Neutrophil (primary cell): Measurements from ENCODE around the gene NFKB1.

ENCODE experiments used
- H3K27ac ChIP-seq: fragments of 200-600 bp; sonication (generic); 2 replicates; pipeline ENCODE4 v1.5.1; 2016; ENCODE audit warnings: mild to moderate bottlenecking, moderate library complexity
- H3K27me3 ChIP-seq: fragments of 200-600 bp; sonication (generic); 2 replicates; pipeline ENCODE4 v1.6.0; 2016; ENCODE audit warnings: mild to moderate bottlenecking
- H3K36me3 ChIP-seq: fragments of 200-600 bp; sonication (generic); 2 replicates; pipeline ENCODE4 v1.5.1; 2017
- H3K4me1 ChIP-seq, 2 experiments: fragments of 200-600 bp in 1 of 2; sonication (generic) in 1 of 2; 1 replicate in 1 of 2; 2 replicates in 1 of 2; pipeline versions ENCODE4 v1.5.1 to v1.6.1; 2013 to 2016; ENCODE audit warnings: low read depth in 1 of 2, low read length in 1 of 2, mild to moderate bottlenecking in 1 of 2, moderate library complexity in 1 of 2; ENCODE audit not compliant: control insufficient read depth in 1 of 2, insufficient read depth in 1 of 2
- H3K4me3 ChIP-seq, 2 experiments: fragments of 200-600 bp in 1 of 2; sonication (generic) in 1 of 2; 1 replicate in 1 of 2; 2 replicates in 1 of 2; pipeline ENCODE4 v1.5.1; 2013 to 2016; ENCODE audit warnings: low read depth in 1 of 2, low read length in 1 of 2, mild to moderate bottlenecking in 1 of 2, moderate library complexity in 1 of 2
- H3K9me3 ChIP-seq: fragments of 200-600 bp; sonication (generic); 2 replicates; pipeline ENCODE4 v1.5.1; 2016
- CTCF ChIP-seq: fragments of 200-600 bp; sonication (generic); IDR thresholded peaks from 2 replicates; pipeline ENCODE4 v1.5.1; 2016; ENCODE audit warnings: antibody characterized with exemption

Gene NFKB1

DNA sequence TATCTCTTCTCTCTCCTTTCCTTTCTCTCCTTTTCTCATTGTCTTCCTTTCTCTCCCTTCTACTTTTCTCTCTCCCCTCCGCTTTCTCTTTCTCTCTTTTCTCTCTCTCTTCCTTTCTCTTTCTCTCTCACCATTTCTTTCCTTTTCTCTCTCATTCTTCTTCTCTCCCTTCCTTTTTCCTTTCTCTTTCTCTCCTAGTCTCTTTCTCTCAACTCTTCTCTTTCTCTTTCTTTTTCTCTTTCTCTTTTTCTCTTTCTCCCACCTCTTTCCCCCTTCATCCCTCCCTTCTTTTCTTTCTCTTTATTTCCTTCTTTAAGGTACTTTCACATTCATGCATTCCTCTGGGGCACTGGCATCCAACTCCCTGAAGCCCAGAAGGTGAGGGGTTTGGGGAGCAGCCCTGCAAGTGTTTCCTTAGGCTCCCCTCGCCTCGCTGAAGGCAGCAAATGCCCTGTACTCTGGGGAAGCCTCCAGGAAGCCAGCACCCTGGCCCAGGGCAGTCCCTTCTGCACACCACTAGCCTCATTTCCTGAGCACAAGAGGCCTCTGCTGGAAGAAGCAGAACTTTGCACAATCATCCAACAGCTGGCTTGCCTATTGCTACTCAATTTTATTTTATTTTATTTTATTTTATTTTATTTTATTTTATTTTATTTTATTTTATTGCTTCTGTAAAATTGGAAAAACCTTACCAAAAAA, 124.2 kb downstream of the NFKB1 start:
- Histone ChIP-seq H3K27ac (no peak overlapping the region), H3K9me3 (no peaks in the 10 kb centered on the region), H3K27me3 (no peaks in the 10 kb centered on the region), H3K36me3 (peaks cover 10% of the 10 kb centered on the region), H3K4me3 (no peak overlapping the region), H3K4me1 (peaks cover 0 to 3% of the 10 kb centered on the region in 2 experiments)
- TF ChIP-seq CTCF, result no peak

DNA sequence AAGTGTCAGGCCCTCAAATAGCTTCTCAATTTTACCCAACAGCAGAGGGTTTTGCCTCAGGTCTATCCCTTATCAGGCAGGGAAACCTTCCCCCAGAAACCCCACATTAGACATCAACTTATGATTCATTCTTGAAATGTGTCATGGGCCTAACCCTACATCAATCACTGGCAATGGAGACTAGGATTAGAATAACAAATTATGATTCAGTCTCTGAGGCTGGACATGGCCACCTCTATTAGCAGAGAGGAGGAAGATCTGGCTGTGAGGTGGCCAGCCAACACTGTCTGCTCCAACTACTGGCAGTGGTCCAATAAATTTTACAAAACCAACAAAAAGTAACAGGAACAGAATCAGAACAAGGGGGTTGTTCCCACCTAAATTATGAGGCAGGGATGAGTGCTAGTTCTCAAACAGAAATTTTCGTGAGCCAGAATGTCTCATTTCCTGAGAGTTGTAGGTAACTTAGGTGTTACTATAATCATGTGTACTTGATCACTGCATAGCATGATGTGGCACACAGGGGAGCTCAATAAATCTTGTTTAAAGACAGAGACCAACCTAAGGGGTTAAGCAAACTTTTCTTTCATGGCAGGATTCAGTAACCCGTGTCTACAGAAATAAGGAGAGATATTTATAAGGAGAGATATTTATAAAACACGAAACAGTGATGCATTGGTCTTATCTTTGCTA, 126.8 kb downstream of the NFKB1 start:
- no peak overlapping the region for H3K4me3 ChIP-seq
- H3K4me1 ChIP-seq, result peaks cover 3% of the 10 kb centered on the region in 2 experiments
- H3K36me3 ChIP-seq, result peaks cover 36% of the 10 kb centered on the region
- H3K27ac ChIP-seq, result no peak overlapping the region
- no peaks in the 10 kb centered on the region for H3K9me3 ChIP-seq
- H3K27me3 ChIP-seq, result no peaks in the 10 kb centered on the region
- TF ChIP-seq CTCF, result no peak

DNA sequence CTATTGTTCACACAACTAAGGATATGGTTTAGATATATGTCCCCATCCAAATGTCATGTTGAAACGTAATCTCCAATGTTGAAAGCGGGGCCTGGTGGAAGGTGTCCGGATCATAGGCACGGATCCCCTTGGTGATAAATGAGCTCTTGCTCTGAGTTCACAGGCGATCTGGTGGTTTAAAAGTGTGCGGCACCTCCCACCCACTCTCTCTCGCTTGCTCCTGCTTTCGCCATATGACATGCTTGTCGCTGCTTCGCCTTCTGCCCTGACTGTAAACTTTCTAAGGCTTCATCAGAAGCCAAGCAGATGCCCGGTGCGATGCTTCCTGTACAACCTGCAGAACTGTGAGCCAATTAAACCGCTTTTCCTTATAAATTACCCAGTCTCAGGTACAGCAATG, 128.5 kb downstream of the NFKB1 start:
- Histone ChIP-seq H3K27ac (no peak overlapping the region), H3K4me3 (no peak overlapping the region), H3K4me1 (peaks cover 3% of the 10 kb centered on the region in 2 experiments), H3K27me3 (no peaks in the 10 kb centered on the region), H3K9me3 (no peaks in the 10 kb centered on the region), H3K36me3 (peaks cover 52% of the 10 kb centered on the region)
- TF ChIP-seq CTCF, result no peak

DNA sequence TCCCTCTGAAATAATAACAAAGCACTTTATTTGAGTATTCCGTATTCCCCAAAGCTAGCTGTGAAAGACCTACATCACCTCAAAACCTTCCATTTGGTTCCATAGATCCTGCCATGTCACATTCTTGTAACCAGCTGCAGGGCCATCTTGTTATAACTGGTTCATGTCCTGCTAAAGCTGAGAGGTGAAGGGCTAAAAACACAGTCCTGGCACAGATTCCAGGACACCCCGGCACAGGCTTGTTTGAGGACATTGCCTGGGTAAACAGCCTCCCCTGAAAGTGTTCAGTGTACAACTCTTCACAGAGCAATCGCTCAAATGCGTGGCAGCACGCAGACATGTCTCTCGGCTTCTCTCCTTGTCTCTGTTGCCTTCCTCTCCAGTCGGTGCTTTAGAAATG, 130.5 kb downstream of the NFKB1 start:
- H3K4me3 ChIP-seq, result no peak overlapping the region
- TF ChIP-seq CTCF, result no peak
- H3K27ac ChIP-seq, result no peak overlapping the region
- H3K36me3 ChIP-seq, result peaks cover 72% of the 10 kb centered on the region
- no peaks in the 10 kb centered on the region for H3K27me3 ChIP-seq
- peaks cover 0 to 3% of the 10 kb centered on the region in 2 experiments for H3K4me1 ChIP-seq
- H3K9me3 ChIP-seq, result no peaks in the 10 kb centered on the region

GRCh38 chr4:102632241-102633065, 131.3 kb downstream of the NFKB1 start:
- peaks cover 80% of the 10 kb centered on the region for H3K36me3 ChIP-seq
- H3K4me1 ChIP-seq, result peaks cover 0 to 3% of the 10 kb centered on the region in 2 experiments
- H3K4me3 ChIP-seq, result no peak overlapping the region
- no peaks in the 10 kb centered on the region for H3K9me3 ChIP-seq
- H3K27me3 ChIP-seq, result no peaks in the 10 kb centered on the region
- no peak overlapping the region for H3K27ac ChIP-seq
- TF ChIP-seq CTCF, result no peak
